HUDEP-2 (cell line): ENCODE results near the gene FAM81B.

Source experiments
- DNase-seq, 76 experiments: peaks; one replicate each; lab custom pipeline; 2025; ENCODE audit not compliant: unreplicated experiment in 76 of 76; lab: John Stamatoyannopoulos, UW

The FAM81B gene

GRCh38 chr5:95398989-95399388 lies 7.8 kb downstream of the FAM81B start:
- DNase-seq = no peak

GRCh38 chr5:95401626-95402025 lies 10.5 kb downstream of the FAM81B start:
- DNase-seq = no peak

GRCh38 chr5:95403996-95404395 lies 12.8 kb downstream of the FAM81B start:
- DNase-seq = peak in 2 of 76 experiments; percentile 3 to 10

GRCh38 chr5:95406426-95407090 lies 15.4 kb downstream of the FAM81B start:
- peak in 2 of 76 experiments; percentile 3 to 11 for DNase-seq

GRCh38 chr5:95410279-95410678 lies 19.1 kb downstream of the FAM81B start:
- DNase-seq = no peak

- DNase-seq = no peak
Measured at GRCh38 chr5:95411474-95411873, 20.3 kb downstream of the FAM81B start.

GRCh38 chr5:95414451-95414850 lies 23.3 kb downstream of the FAM81B start:
- DNase-seq = no peak

GRCh38 chr5:95417971-95418370 lies 26.8 kb downstream of the FAM81B start:
- no peak for DNase-seq

- no peak for DNase-seq
Measured at GRCh38 chr5:95422838-95423237, 31.7 kb downstream of the FAM81B start.

- DNase-seq = no peak
Measured at GRCh38 chr5:95424016-95424415, 32.9 kb downstream of the FAM81B start.

- DNase-seq = no peak
Measured at GRCh38 chr5:95424526-95424925, 33.4 kb downstream of the FAM81B start.

- DNase-seq = no peak
Measured at GRCh38 chr5:95426227-95426626, 35.1 kb downstream of the FAM81B start.

GRCh38 chr5:95432779-95433178 lies 41.6 kb downstream of the FAM81B start:
- no peak for DNase-seq

- DNase-seq = no peak
Measured at GRCh38 chr5:95439801-95440493, 48.8 kb downstream of the FAM81B start.

- DNase-seq = no peak
Measured at GRCh38 chr5:95440825-95441224, 49.7 kb downstream of the FAM81B start.

GRCh38 chr5:95441636-95442035 lies 50.5 kb downstream of the FAM81B start:
- no peak for DNase-seq

GRCh38 chr5:95445442-95445841 lies 54.3 kb downstream of the FAM81B start:
- DNase-seq = no peak

GRCh38 chr5:95445995-95446394 lies 54.8 kb downstream of the FAM81B start:
- peak in 30 of 76 experiments; percentile 2 to 69 (median 15) for DNase-seq

- no peak for DNase-seq
Measured at GRCh38 chr5:95446560-95447221, 55.5 kb downstream of the FAM81B start.

GRCh38 chr5:95447961-95448360 lies 56.8 kb downstream of the FAM81B start:
- DNase-seq = no peak

- no peak for DNase-seq
Measured at GRCh38 chr5:95448789-95449188, 57.6 kb downstream of the FAM81B start.

- DNase-seq = peak in 4 of 76 experiments; percentile 8 to 26 (median 11)
Measured at GRCh38 chr5:95449460-95449859, 58.3 kb downstream of the FAM81B start.
